ENCODE results near the gene SMAD3. TPM values are rescaled to one million over a fixed set of nuclear protein-coding genes. Genes with fewer than 3 reads are reported as not detected.
"Not testable (repeated sequence)": the region's sequence is repeated elsewhere in the genome, so short reads cannot be mapped to it uniquely, and the experiment has no call there.

The SMAD3 gene
- polyA plus RNA-seq, 1 experiment, result 59.4 TPM

GRCh38 chr15:67019884-67020520, 45.4 kb upstream of the SMAD3 start:
- TF ChIP-seq CTCF (IDR thresholded peaks at IDR 0.05; ENCODE audit: insufficient read depth, low read depth, low read length), result no peak
- peaks cover 4% of the 10 kb centered on the region for H3K27me3 ChIP-seq (ENCODE audit: control insufficient read depth, insufficient read depth, low read length)
- ChIA-PET CTCF (no interaction called here), POLR2A (no interaction called here)
- DNase-seq (ENCODE audit: low read depth), result no peak
- H3K36me3 ChIP-seq (ENCODE audit: control insufficient read depth, insufficient read depth, low read length), result no peaks in the 10 kb centered on the region
- H3K4me3 ChIP-seq (ENCODE audit: low read depth, low read length), result no peak overlapping the region

- CTCF ChIA-PET; POLR2A ChIA-PET; H3K36me3 ChIP-seq (ENCODE audit: control insufficient read depth, insufficient read depth, low read length); H3K4me3 ChIP-seq (ENCODE audit: low read depth, low read length); DNase-seq (ENCODE audit: low read depth); H3K27me3 ChIP-seq (ENCODE audit: control insufficient read depth, insufficient read depth, low read length): not testable (repeated sequence)
Observed at GRCh38 chr15:67020668-67021067, 44.7 kb upstream of the SMAD3 start.

- Histone ChIP-seq H3K36me3 (ENCODE audit: control insufficient read depth, insufficient read depth, low read length) (no peaks in the 10 kb centered on the region), H3K4me3 (ENCODE audit: low read depth, low read length) (no peak overlapping the region), H3K27me3 (ENCODE audit: control insufficient read depth, insufficient read depth, low read length) (peaks cover 4% of the 10 kb centered on the region)
- ChIA-PET CTCF (interaction anchor here (1.0 kb wide), 1 partner anchor 10 kb away, joined by 5 read pairs; no protein-coding TSS in a partner anchor), POLR2A (no interaction called here)
- no peak for TF ChIP-seq CTCF (IDR thresholded peaks at IDR 0.05; ENCODE audit: insufficient read depth, low read depth, low read length)
- no peak for DNase-seq (ENCODE audit: low read depth)
Observed at GRCh38 chr15:67021455-67021854, 43.9 kb upstream of the SMAD3 start.

- H3K4me3 ChIP-seq (ENCODE audit: low read depth, low read length), result no peak overlapping the region
- no peak for TF ChIP-seq CTCF (IDR thresholded peaks at IDR 0.05; ENCODE audit: insufficient read depth, low read depth, low read length)
- H3K36me3 ChIP-seq (ENCODE audit: control insufficient read depth, insufficient read depth, low read length), result no peaks in the 10 kb centered on the region
- POLR2A ChIA-PET, result no interaction called here
- H3K27me3 ChIP-seq (ENCODE audit: control insufficient read depth, insufficient read depth, low read length), result peaks cover 4% of the 10 kb centered on the region
- CTCF ChIA-PET, result interaction anchor here (1.0 kb wide), 1 partner anchor 12 kb away, joined by 5 read pairs; no protein-coding TSS in a partner anchor
- no peak for DNase-seq (ENCODE audit: low read depth)
Observed at GRCh38 chr15:67022587-67023105, 42.8 kb upstream of the SMAD3 start.

GRCh38 chr15:67023517-67024313, 41.7 kb upstream of the SMAD3 start:
- ChIA-PET POLR2A (interaction anchor here (0.6 kb wide), 1 partner anchor 75 kb away, joined by 3 read pairs; no protein-coding TSS in a partner anchor), CTCF (interaction anchor here (0.7 kb wide), 2 partner anchors 10 to 11 kb away, joined by 3 read pairs; no protein-coding TSS in a partner anchor)
- Histone ChIP-seq H3K4me3 (ENCODE audit: low read depth, low read length) (no peak overlapping the region), H3K27me3 (ENCODE audit: control insufficient read depth, insufficient read depth, low read length) (no peaks in the 10 kb centered on the region), H3K36me3 (ENCODE audit: control insufficient read depth, insufficient read depth, low read length) (no peaks in the 10 kb centered on the region)
- no peak for DNase-seq (ENCODE audit: low read depth)
- TF ChIP-seq CTCF (IDR thresholded peaks at IDR 0.05; ENCODE audit: insufficient read depth, low read depth, low read length), result no peak

Measured in BJ (cell line).